Effector CD4-positive, alpha-beta T cell (primary cell): ENCODE data around the gene HDAC4.
"Not testable (repeated sequence)": the region's sequence is repeated elsewhere in the genome, so short reads cannot be mapped to it uniquely, and the experiment has no call there.

Experiments
- DNase-seq: peaks from one replicate; pipeline ENCODE4 v3.0.0-alpha.2; 2020

The HDAC4 gene

GRCh38 chr2:239292531-239292930 is 108.3 kb downstream of the HDAC4 start:
- no peak for DNase-seq

- no peak for DNase-seq
Observed at GRCh38 chr2:239291475-239292350, 109.1 kb downstream of the HDAC4 start.

- no peak for DNase-seq
Observed at GRCh38 chr2:239290618-239291474, 110.0 kb downstream of the HDAC4 start.

GRCh38 chr2:239289545-239289944 is 111.3 kb downstream of the HDAC4 start:
- no peak for DNase-seq

- DNase-seq = no peak
Observed at GRCh38 chr2:239288951-239289511, 111.8 kb downstream of the HDAC4 start.

GRCh38 chr2:239288237-239288636 is 112.6 kb downstream of the HDAC4 start:
- no peak for DNase-seq

- no peak for DNase-seq
Observed at GRCh38 chr2:239287461-239287860, 113.4 kb downstream of the HDAC4 start.

GRCh38 chr2:239286901-239287300 is 113.9 kb downstream of the HDAC4 start:
- no peak for DNase-seq

GRCh38 chr2:239285932-239286230 is 114.9 kb downstream of the HDAC4 start:
- no peak for DNase-seq

- DNase-seq = no peak
Observed at GRCh38 chr2:239285071-239285931, 115.5 kb downstream of the HDAC4 start.

- DNase-seq = no peak
Observed at GRCh38 chr2:239283961-239284795, 116.6 kb downstream of the HDAC4 start.

GRCh38 chr2:239283288-239283945 is 117.4 kb downstream of the HDAC4 start:
- no peak for DNase-seq

- no peak for DNase-seq
Observed at GRCh38 chr2:239282448-239283287, 118.2 kb downstream of the HDAC4 start.

GRCh38 chr2:239280296-239281017 is 120.4 kb downstream of the HDAC4 start:
- DNase-seq = not testable (repeated sequence)

- no peak for DNase-seq
Observed at GRCh38 chr2:239279508-239280295, 121.1 kb downstream of the HDAC4 start.

GRCh38 chr2:239278941-239279365 is 121.9 kb downstream of the HDAC4 start:
- DNase-seq = no peak

GRCh38 chr2:239278361-239278760 is 122.5 kb downstream of the HDAC4 start:
- no peak for DNase-seq

GRCh38 chr2:239277401-239278085 is 123.3 kb downstream of the HDAC4 start:
- DNase-seq = no peak
